Measurements from ENCODE around the gene ATRX.
A peak's percentile ranks its signal among the peaks of the same experiment; 100 is the strongest.

ATRX gene

GRCh38 chrX:77603635-77604336 lies 182.2 kb downstream of the ATRX start (continued):
- TF ChIP-seq ZNF707 (tag by site-specific recombination; IDR thresholded peaks at IDR 0.05) (no peak), FEZF1 (tag by site-specific recombination; IDR thresholded peaks at IDR 0.05) (no peak), ZNF600 (tag by site-specific recombination; IDR thresholded peaks at IDR 0.05) (no peak), PATZ1 (tag by site-specific recombination; IDR thresholded peaks at IDR 0.05) (no peak), TCF7L2 (IDR thresholded peaks at IDR 0.05; ENCODE audit: borderline replicate concordance, low read depth, low read length) (no peak), ZFP37 (tag by site-specific recombination; IDR thresholded peaks at IDR 0.05) (no peak), SP7 (tag by site-specific recombination; IDR thresholded peaks at IDR 0.05) (no peak), MYNN (tag by site-specific recombination; IDR thresholded peaks at IDR 0.05; ENCODE audit: borderline replicate concordance) (no peak)

- TF ChIP-seq ZNF174 (tag by site-specific recombination; IDR thresholded peaks at IDR 0.05), result no peak
- TF ChIP-seq ZNF248 (tag by site-specific recombination; IDR thresholded peaks at IDR 0.05), result no peak
- TF ChIP-seq ZNF433 (tag by site-specific recombination; IDR thresholded peaks at IDR 0.05; ENCODE audit: low read depth), result no peak
- TF ChIP-seq GLIS1 (tag by site-specific recombination; IDR thresholded peaks at IDR 0.05), result no peak
- TF ChIP-seq PBX3 (CRISPR knock-in tag; IDR thresholded peaks at IDR 0.05), result no peak
- TF ChIP-seq ZNF580 (tag by site-specific recombination; IDR thresholded peaks at IDR 0.05), result no peak
- ChIA-PET POLR2A (no interaction called here), CTCF (no interaction called here)
- no peaks in the 10 kb centered on the region for H3K4me1 ChIP-seq (ENCODE audit: control insufficient read depth, insufficient read depth, low read length)
- no peak overlapping the region for H3K27ac ChIP-seq (ENCODE audit: extremely low read depth, low read depth, low read length)
- H3K9me3 ChIP-seq (ENCODE audit: control insufficient read depth, insufficient read depth, low read depth, low read length), result peaks cover 3% of the 10 kb centered on the region; the same call in 1 of the 2 replicates
- no peak overlapping the region for H3K4me3 ChIP-seq (ENCODE audit: low read depth, low read length)
- peaks cover 20 to 22% of the 10 kb centered on the region in 2 experiments for H3K36me3 ChIP-seq (ENCODE audit: control insufficient read depth in 2 of 2, insufficient read depth in 1 of 2, low read length in 2 of 2)
These were observed 188.5 kb downstream of the ATRX start for GRCh38 chrX:77597511-77597910.

GRCh38 chrX:77597090-77597489 lies 188.9 kb downstream of the ATRX start:
- Histone ChIP-seq H3K4me3 (ENCODE audit: low read depth, low read length) (no peak overlapping the region), H3K27ac (ENCODE audit: extremely low read depth, low read depth, low read length) (no peak overlapping the region), H3K9me3 (ENCODE audit: control insufficient read depth, insufficient read depth, low read depth, low read length) (peaks cover 3% of the 10 kb centered on the region; the same call in 1 of the 2 replicates), H3K36me3 (ENCODE audit: control insufficient read depth in 2 of 2, insufficient read depth in 1 of 2, low read length in 2 of 2) (peaks cover 20 to 21% of the 10 kb centered on the region in 2 experiments), H3K4me1 (ENCODE audit: control insufficient read depth, insufficient read depth, low read length) (no peaks in the 10 kb centered on the region)
- POLR2A ChIA-PET, result no interaction called here
- CTCF ChIA-PET, result no interaction called here
- TF ChIP-seq ZNF19 (tag by site-specific recombination; IDR thresholded peaks at IDR 0.05; ENCODE audit: low read depth) (no peak), HIC1 (tag by site-specific recombination; IDR thresholded peaks at IDR 0.05) (no peak), ZNF654 (tag by site-specific recombination; IDR thresholded peaks at IDR 0.05; ENCODE audit: low read depth) (peak; percentile 26), ZNF132 (tag by site-specific recombination; IDR thresholded peaks at IDR 0.05; ENCODE audit: borderline replicate concordance) (no peak), ZNF274 (IDR thresholded peaks at IDR 0.05; ENCODE audit: low read length) (no peak), ZNF274 (tag by site-specific recombination; IDR thresholded peaks at IDR 0.05; ENCODE audit: borderline replicate concordance) (no peak)
